Thyroid gland (tissue), 4 donors: ENCODE measurements around the gene DOLPP1. TPM values are rescaled to one million over a fixed set of nuclear protein-coding genes. Genes with fewer than 3 reads are reported as not detected.
A peak's percentile ranks its signal among the peaks of the same experiment; 100 is the strongest.

Experiments used
- DNase-seq, 2 donors: peaks; one replicate each; pipeline ENCODE4 v3.0.0-alpha.2; 2019
- H3K27ac ChIP-seq, 3 donors: fragments of 200-600 bp; sonication (generic); 1 replicate in 2 of 3; 2 replicates in 1 of 3; pipeline ENCODE4 v1.5.1; 2016 to 2019; ENCODE audit warnings: mild to moderate bottlenecking in 1 of 3, moderate library complexity in 1 of 3
- H3K27me3 ChIP-seq: fragments of 200-600 bp; sonication (generic); one replicate; pipeline ENCODE4 v1.5.1; 2019
- H3K36me3 ChIP-seq, 2 donors: fragments of 200-600 bp; sonication (generic); one replicate each; pipeline ENCODE4 v1.5.1; 2016 to 2019
- H3K4me1 ChIP-seq, 2 donors: fragments of 200-600 bp; sonication (generic); one replicate each; pipeline ENCODE4 v1.5.1; 2017 to 2019
- H3K4me3 ChIP-seq, 3 donors: fragments of 200-600 bp; sonication (generic); replicated peaks in 1 of 3; 1 replicate in 2 of 3; 2 replicates in 1 of 3; pipeline ENCODE4 v1.5.1; 2016; ENCODE audit warnings: mild to moderate bottlenecking in 1 of 3
- H3K9me3 ChIP-seq: fragments of 200-600 bp; sonication (generic); one replicate; pipeline ENCODE4 v1.5.1; 2017
- CTCF ChIP-seq, 6 experiments: fragments of 200-600 bp in 3 of 6; fragments of 450-650 bp in 3 of 6; sonication (generic) in 3 of 6; IDR thresholded peaks; one replicate each; pipeline ENCODE4 v1.5.1; 2016 to 2019; ENCODE audit warnings: antibody characterized with exemption in 6 of 6, mild to moderate bottlenecking in 2 of 6, inconsistent platforms in 1 of 6, moderate library complexity in 1 of 6
- POLR2A ChIP-seq, 2 donors: fragments of 450-650 bp; IDR thresholded peaks; one replicate each; pipeline ENCODE4 v1.6.1; 2017; ENCODE audit warnings: antibody characterized with exemption in 2 of 2, mild to moderate bottlenecking in 2 of 2, moderate library complexity in 1 of 2
- WGBS, 2 donors: methylation state at CpG; one replicate each; pipeline ENCODE4 v1.1.5; 2017; 5-methylcytosine and 5-hydroxymethylcytosine counted together
- intact Hi-C: fragments of 100-400 bp; cut with DNase I; formaldehyde crosslinking; loops from one replicate; pipeline ENCODE4 v1.15.1; 2023
- total RNA-seq, 4 donors: library from RNA; depleted of rRNA; stranded (reverse); fragments of >200 nt; gene quantifications; one replicate each; pipeline ENCODE4 v1.2.3, GENCODE V29; 2016

Gene DOLPP1
- total RNA-seq, 4 donors from 2014 or later = 6.0 to 10.9 (median 8.3) TPM

- peaks cover 14 to 41% of the 10 kb centered on the region in 2 donors for H3K4me1 ChIP-seq
Measured at GRCh38 chr9:129135476-129135875, 54.6 kb downstream of the DOLPP1 start.

GRCh38 chr9:129136446-129137035, 55.6 kb downstream of the DOLPP1 start:
- intact Hi-C loops = loop anchor here (5.0 kb wide), 1 partner anchor 476 kb away; no protein-coding TSS in a partner anchor
- no peak overlapping the region for H3K4me3 ChIP-seq
- DNase-seq = no peak
- no peaks in the 10 kb centered on the region for H3K27me3 ChIP-seq
- no peaks in the 10 kb centered on the region for H3K9me3 ChIP-seq
- peaks cover 24 to 49% of the 10 kb centered on the region in 2 donors for H3K4me1 ChIP-seq
- peak overlapping the region in 1 of 3 donors; percentile 98 for H3K27ac ChIP-seq
- TF ChIP-seq CTCF (IDR thresholded peaks at IDR 0.05) = no peak
- TF ChIP-seq POLR2A (IDR thresholded peaks at IDR 0.05) = no peak
- 86 to 87% methylated on average over 15 to 16 of the region's 16 CpGs for WGBS, 2 donors
- H3K36me3 ChIP-seq = peaks cover 20 to 24% of the 10 kb centered on the region in 2 donors

More at GRCh38 chr9:129135476-129135875, 54.6 kb downstream of the DOLPP1 start:
- H3K27me3 ChIP-seq = no peaks in the 10 kb centered on the region
- no peaks in the 10 kb centered on the region for H3K9me3 ChIP-seq
- intact Hi-C loops = loop anchor here (5.0 kb wide), 1 partner anchor 477 kb away; no protein-coding TSS in a partner anchor
- peaks cover 20 to 24% of the 10 kb centered on the region in 2 donors for H3K36me3 ChIP-seq
- 87 to 95% methylated on average over 4 to 5 of the region's 6 CpGs for WGBS, 2 donors
- H3K27ac ChIP-seq = no peak overlapping the region
- TF ChIP-seq CTCF (IDR thresholded peaks at IDR 0.05) (no peak), POLR2A (IDR thresholded peaks at IDR 0.05) (no peak)
- no peak overlapping the region for H3K4me3 ChIP-seq
- no peak for DNase-seq

- H3K4me1 ChIP-seq = peaks cover 34 to 55% of the 10 kb centered on the region in 2 donors
- H3K36me3 ChIP-seq = peaks cover 20 to 24% of the 10 kb centered on the region in 2 donors
- no peak overlapping the region for H3K4me3 ChIP-seq
- WGBS, 2 donors = 81 to 85% methylated on average over 19 of the region's 19 CpGs
- DNase-seq = no peak
- H3K9me3 ChIP-seq = no peaks in the 10 kb centered on the region
- intact Hi-C loops = loop anchor here (5.0 kb wide), 1 partner anchor 475 kb away; no protein-coding TSS in a partner anchor
- H3K27me3 ChIP-seq = no peaks in the 10 kb centered on the region
- TF ChIP-seq POLR2A (IDR thresholded peaks at IDR 0.05) = no peak
- TF ChIP-seq CTCF (IDR thresholded peaks at IDR 0.05) = no peak
- H3K27ac ChIP-seq = peak overlapping the region; percentile 98 to 100 (median 100)
Measured at GRCh38 chr9:129137292-129138143, 56.6 kb downstream of the DOLPP1 start.

- no peaks in the 10 kb centered on the region for H3K27me3 ChIP-seq
- no peak for TF ChIP-seq CTCF (IDR thresholded peaks at IDR 0.05)
- DNase-seq = no peak
- peak overlapping the region; percentile 98 to 100 (median 100) for H3K27ac ChIP-seq
- 77 to 79% methylated on average over 8 to 9 of the region's 9 CpGs for WGBS, 2 donors
- H3K4me3 ChIP-seq = no peak overlapping the region
- peaks cover 20 to 24% of the 10 kb centered on the region in 2 donors for H3K36me3 ChIP-seq
- no peaks in the 10 kb centered on the region for H3K9me3 ChIP-seq
- H3K4me1 ChIP-seq = peaks cover 38 to 61% of the 10 kb centered on the region in 2 donors
- intact Hi-C loops = loop anchor here (5.0 kb wide), 1 partner anchor 474 kb away; no protein-coding TSS in a partner anchor
Measured at GRCh38 chr9:129138144-129138462, 57.2 kb downstream of the DOLPP1 start.
